ENCODE data around the gene SFI1. TPM values are rescaled to one million over a fixed set of nuclear protein-coding genes. Genes with fewer than 3 reads are reported as not detected.

Gene SFI1
- total and polyA plus RNA-seq, 11 donors, result 2.2 to 18.3 (median 6.4) TPM

DNA sequence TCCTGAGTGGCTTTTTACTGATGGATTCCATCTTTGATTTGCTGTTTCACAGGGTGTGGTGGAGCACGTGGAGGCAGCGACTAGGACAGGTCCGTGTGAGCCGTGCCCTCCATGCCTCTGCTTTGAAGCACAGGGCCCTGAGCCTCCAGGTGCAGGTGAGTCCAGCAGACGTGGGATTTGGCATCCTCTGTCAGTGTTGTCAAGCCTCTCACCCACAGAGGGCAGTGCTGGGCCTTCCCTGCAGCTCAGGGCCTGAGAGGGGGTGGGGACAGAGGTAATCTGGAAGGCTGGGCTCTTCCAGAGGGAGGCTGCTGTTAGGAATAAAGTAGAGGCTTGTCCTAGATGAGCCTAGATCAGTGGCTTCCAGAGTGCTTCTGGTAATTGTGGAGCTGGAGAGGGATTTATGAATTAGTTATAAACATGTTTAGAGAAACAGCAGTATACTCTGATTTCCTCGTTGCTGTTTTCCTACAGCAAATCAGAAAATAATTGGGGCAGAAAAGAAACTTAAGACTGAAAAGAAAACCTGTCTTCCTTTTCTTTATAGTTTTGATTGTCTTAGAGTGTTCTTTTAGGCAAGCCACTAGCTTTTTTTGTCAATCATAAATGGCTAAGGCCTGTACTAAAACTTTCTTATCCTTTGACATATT lies 65.0 kb downstream of the SFI1 start:
- H3K27ac ChIP-seq, result no peak overlapping the region
- peaks cover 0 to 6% (median 0%) of the 10 kb centered on the region in 12 donors for H3K4me1 ChIP-seq
- 39 to 55% (median 40%) methylated on average over 6 of the region's 6 CpGs for whole genome bisulfite sequencing, 4 donors
- no peaks in the 10 kb centered on the region for H3K27me3 ChIP-seq
- ATAC-seq (peak; percentile 83 to 98 (median 96)), DNase-seq (peak; percentile 57 to 74 (median 69))
- TF ChIP-seq POLR2A (IDR thresholded peaks at IDR 0.05), result no peak
- TF ChIP-seq, protein P1, sequence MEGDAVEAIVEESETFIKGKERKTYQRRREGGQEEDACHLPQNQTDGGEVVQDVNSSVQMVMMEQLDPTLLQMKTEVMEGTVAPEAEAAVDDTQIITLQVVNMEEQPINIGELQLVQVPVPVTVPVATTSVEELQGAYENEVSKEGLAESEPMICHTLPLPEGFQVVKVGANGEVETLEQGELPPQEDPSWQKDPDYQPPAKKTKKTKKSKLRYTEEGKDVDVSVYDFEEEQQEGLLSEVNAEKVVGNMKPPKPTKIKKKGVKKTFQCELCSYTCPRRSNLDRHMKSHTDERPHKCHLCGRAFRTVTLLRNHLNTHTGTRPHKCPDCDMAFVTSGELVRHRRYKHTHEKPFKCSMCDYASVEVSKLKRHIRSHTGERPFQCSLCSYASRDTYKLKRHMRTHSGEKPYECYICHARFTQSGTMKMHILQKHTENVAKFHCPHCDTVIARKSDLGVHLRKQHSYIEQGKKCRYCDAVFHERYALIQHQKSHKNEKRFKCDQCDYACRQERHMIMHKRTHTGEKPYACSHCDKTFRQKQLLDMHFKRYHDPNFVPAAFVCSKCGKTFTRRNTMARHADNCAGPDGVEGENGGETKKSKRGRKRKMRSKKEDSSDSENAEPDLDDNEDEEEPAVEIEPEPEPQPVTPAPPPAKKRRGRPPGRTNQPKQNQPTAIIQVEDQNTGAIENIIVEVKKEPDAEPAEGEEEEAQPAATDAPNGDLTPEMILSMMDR (IDR thresholded peaks at IDR 0.05), result peak; percentile 59 to 79 (median 68)
- intact Hi-C loops (cut with DNase I), result loop anchor here in 4 of 10 donors (1.0 to 2.0 kb wide), 3 partner anchors 69 to 73 kb away; no protein-coding TSS in a partner anchor
- H3K9me3 ChIP-seq, result no peaks in the 10 kb centered on the region
- peaks cover 0 to 32% (median 4%) of the 10 kb centered on the region in 9 donors for H3K36me3 ChIP-seq
- no peak overlapping the region for H3K4me3 ChIP-seq

DNA sequence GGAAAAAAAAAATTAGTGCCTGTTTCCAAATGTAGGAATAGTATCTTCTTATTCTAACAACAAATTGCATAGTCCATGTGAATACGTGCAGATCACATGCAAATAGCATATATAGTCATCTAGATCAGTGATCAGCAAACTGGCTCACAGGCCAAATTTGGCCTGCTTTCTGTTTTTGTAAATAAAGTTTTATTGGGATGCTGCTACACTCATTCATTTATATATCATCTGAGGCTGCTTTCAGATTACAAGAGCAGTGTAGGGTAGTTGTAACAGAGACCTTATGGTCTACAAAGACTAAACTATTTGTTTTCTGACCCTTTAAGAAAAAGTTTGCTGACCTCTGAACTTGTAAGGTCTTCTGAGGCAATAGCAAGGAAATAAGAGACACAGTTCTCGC lies 65.6 kb downstream of the SFI1 start:
- TF ChIP-seq, protein P1 (IDR thresholded peaks at IDR 0.05), result no peak
- no peak for TF ChIP-seq POLR2A (IDR thresholded peaks at IDR 0.05)
- intact Hi-C loops (cut with DNase I), result loop anchor here in 4 of 10 donors (1.0 to 2.0 kb wide), 3 partner anchors 69 to 73 kb away; no protein-coding TSS in a partner anchor
- H3K9me3 ChIP-seq, result no peaks in the 10 kb centered on the region
- H3K36me3 ChIP-seq, result peaks cover 0 to 34% (median 4%) of the 10 kb centered on the region in 9 donors
- WGBS, 4 donors, result 96 to 98% (median 97%) methylated on average over 2 of the region's 2 CpGs
- DNase-seq (no peak), ATAC-seq (no peak)
- H3K27me3 ChIP-seq, result no peaks in the 10 kb centered on the region
- no peak overlapping the region for H3K27ac ChIP-seq
- peaks cover 0 to 9% (median 0%) of the 10 kb centered on the region in 12 donors for H3K4me1 ChIP-seq
- H3K4me3 ChIP-seq, result no peak overlapping the region

DNA sequence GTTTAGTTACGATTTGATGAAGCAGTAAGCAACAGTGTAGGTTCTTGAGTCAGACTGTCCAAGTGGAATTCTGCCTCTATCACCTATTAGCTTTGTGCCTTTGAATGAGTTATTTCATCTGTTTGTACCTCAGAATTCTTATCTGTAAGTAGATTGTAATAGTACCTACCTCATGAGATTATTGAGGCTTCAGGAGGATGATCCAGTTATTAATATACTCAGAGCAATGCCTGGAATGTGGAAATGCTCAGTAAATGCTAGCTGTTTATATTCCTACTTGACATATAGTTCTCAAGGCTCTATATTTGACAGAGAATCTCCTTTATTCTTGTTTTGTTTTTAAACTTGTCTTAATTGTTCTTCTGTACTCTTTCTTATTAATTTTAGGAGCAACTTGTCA lies 70.1 kb downstream of the SFI1 start:
- ATAC-seq (no peak), DNase-seq (no peak)
- 96 to 100% (median 98%) methylated on average over 1 of the region's 1 CpG for WGBS, 4 donors
- no peak overlapping the region for H3K4me3 ChIP-seq
- intact Hi-C loops (cut with DNase I), result no loop called here
- H3K27ac ChIP-seq, result no peak overlapping the region
- no peaks in the 10 kb centered on the region for H3K27me3 ChIP-seq
- peaks cover 0 to 22% (median 0%) of the 10 kb centered on the region in 9 donors for H3K36me3 ChIP-seq
- no peaks in the 10 kb centered on the region for H3K9me3 ChIP-seq
- TF ChIP-seq, protein P1 (IDR thresholded peaks at IDR 0.05), result no peak
- no peak for TF ChIP-seq POLR2A (IDR thresholded peaks at IDR 0.05)
- peaks cover 0 to 15% (median 0%) of the 10 kb centered on the region in 12 donors for H3K4me1 ChIP-seq

GRCh38 chr22:31567196-31567595 lies 70.9 kb downstream of the SFI1 start:
- intact Hi-C loops (cut with DNase I), result no loop called here
- H3K27ac ChIP-seq, result no peak overlapping the region
- WGBS, 4 donors, result 55 to 73% (median 68%) methylated on average over 1 of the region's 1 CpG

More at GRCh38 chr22:31567196-31567595, 70.9 kb downstream of the SFI1 start:
- ATAC-seq (peak in 3 of 4 donors; percentile 48 to 67 (median 54)), DNase-seq (no peak)
- Histone ChIP-seq H3K9me3 (no peaks in the 10 kb centered on the region), H3K27me3 (no peaks in the 10 kb centered on the region), H3K36me3 (peaks cover 0 to 23% (median 0%) of the 10 kb centered on the region in 9 donors), H3K4me1 (peaks cover 0 to 12% (median 0%) of the 10 kb centered on the region in 12 donors), H3K4me3 (no peak overlapping the region)
- TF ChIP-seq, protein P1 (IDR thresholded peaks at IDR 0.05), result no peak
- no peak for TF ChIP-seq POLR2A (IDR thresholded peaks at IDR 0.05)

Data from heart left ventricle (tissue), 16 donors.